Activated CD4-positive, CD25-positive, alpha-beta regulatory T cell treated with anti-CD3 and anti-CD28 coated beads, Interleukin-2, amount 50 U/mL, for 72 hours (primary cell): ENCODE data around the gene PURA.
A peak's percentile ranks its signal among the peaks of the same experiment; 100 is the strongest.

Experiments used
- DNase-seq: peaks from one replicate; pipeline ENCODE4 v3.0.0; 2021

PURA gene

GRCh38 chr5:140110646-140110957 lies 3.3 kb upstream of the PURA start:
- no peak for DNase-seq

- no peak for DNase-seq
These were observed 2.7 kb upstream of the PURA start for GRCh38 chr5:140111011-140111858.

GRCh38 chr5:140111859-140112551 lies 1.9 kb upstream of the PURA start:
- no peak for DNase-seq

- no peak for DNase-seq
These were observed 1.2 kb upstream of the PURA start for GRCh38 chr5:140112685-140113179.

GRCh38 chr5:140113180-140113698 lies 670 bp upstream of the PURA start:
- no peak for DNase-seq

GRCh38 chr5:140114341-140115185 lies 654 bp downstream of the PURA start:
- DNase-seq, result peak; percentile 69

GRCh38 chr5:140115186-140115500 lies 1.2 kb downstream of the PURA start:
- DNase-seq, result no peak

- DNase-seq, result no peak
These were observed 2.8 kb downstream of the PURA start for GRCh38 chr5:140116716-140117115.

GRCh38 chr5:140117523-140117922 lies 3.6 kb downstream of the PURA start:
- DNase-seq, result no peak

GRCh38 chr5:140118302-140118936 lies 4.5 kb downstream of the PURA start:
- DNase-seq, result no peak

GRCh38 chr5:140125637-140126036 lies 11.7 kb downstream of the PURA start, which contains the start of gene IGIP:
TSS of gene IGIP (plus strand) at chr5:140125937. CDS start at chr5:140128477, 2,540 bp downstream.
- DNase-seq, result no peak

- no peak for DNase-seq
These were observed 12.6 kb downstream of the PURA start for GRCh38 chr5:140126315-140127012.

GRCh38 chr5:140128376-140128775 lies 14.5 kb downstream of the PURA start:
- no peak for DNase-seq

GRCh38 chr5:140130949-140131733 lies 17.2 kb downstream of the PURA start:
- no peak for DNase-seq

- no peak for DNase-seq
These were observed 18.1 kb downstream of the PURA start for GRCh38 chr5:140131967-140132409.

- DNase-seq, result no peak
These were observed 19.7 kb downstream of the PURA start for GRCh38 chr5:140133514-140134167.

- DNase-seq, result no peak
These were observed 20.5 kb downstream of the PURA start for GRCh38 chr5:140134277-140134935.

- no peak for DNase-seq
These were observed 21.2 kb downstream of the PURA start for GRCh38 chr5:140135127-140135526.

GRCh38 chr5:140136624-140137023 lies 22.7 kb downstream of the PURA start:
- no peak for DNase-seq

GRCh38 chr5:140140435-140140834 lies 26.5 kb downstream of the PURA start:
- DNase-seq, result no peak
